ENCODE data around the gene ARFGEF3. TPM values are rescaled to one million over a fixed set of nuclear protein-coding genes. Genes with fewer than 3 reads are reported as not detected.
"Not testable (repeated sequence)": the region's sequence is repeated elsewhere in the genome, so short reads cannot be mapped to it uniquely, and the experiment has no call there.

ARFGEF3 gene
- total RNA-seq, 6 experiments from 2014 or later: 0.06 to 0.19 (median 0.08) TPM

GRCh38 chr6:138117376-138117914 lies 44.3 kb upstream of the ARFGEF3 start:
- TF ChIP-seq, protein P1, sequence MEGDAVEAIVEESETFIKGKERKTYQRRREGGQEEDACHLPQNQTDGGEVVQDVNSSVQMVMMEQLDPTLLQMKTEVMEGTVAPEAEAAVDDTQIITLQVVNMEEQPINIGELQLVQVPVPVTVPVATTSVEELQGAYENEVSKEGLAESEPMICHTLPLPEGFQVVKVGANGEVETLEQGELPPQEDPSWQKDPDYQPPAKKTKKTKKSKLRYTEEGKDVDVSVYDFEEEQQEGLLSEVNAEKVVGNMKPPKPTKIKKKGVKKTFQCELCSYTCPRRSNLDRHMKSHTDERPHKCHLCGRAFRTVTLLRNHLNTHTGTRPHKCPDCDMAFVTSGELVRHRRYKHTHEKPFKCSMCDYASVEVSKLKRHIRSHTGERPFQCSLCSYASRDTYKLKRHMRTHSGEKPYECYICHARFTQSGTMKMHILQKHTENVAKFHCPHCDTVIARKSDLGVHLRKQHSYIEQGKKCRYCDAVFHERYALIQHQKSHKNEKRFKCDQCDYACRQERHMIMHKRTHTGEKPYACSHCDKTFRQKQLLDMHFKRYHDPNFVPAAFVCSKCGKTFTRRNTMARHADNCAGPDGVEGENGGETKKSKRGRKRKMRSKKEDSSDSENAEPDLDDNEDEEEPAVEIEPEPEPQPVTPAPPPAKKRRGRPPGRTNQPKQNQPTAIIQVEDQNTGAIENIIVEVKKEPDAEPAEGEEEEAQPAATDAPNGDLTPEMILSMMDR (IDR thresholded peaks at IDR 0.05): no peak
- H3K4me1 Mint-ChIP-seq (ENCODE audit: low read depth): no peaks in the 10 kb centered on the region
- DNase-seq: no peak
- no peak overlapping the region for H3K27ac Mint-ChIP-seq
- H3K9me3 Mint-ChIP-seq: no peaks in the 10 kb centered on the region
- H3K36me3 Mint-ChIP-seq (ENCODE audit: low read depth): no peaks in the 10 kb centered on the region
- peaks cover 23% of the 10 kb centered on the region for H3K27me3 Mint-ChIP-seq (ENCODE audit: insufficient read depth)
- H3K4me3 Mint-ChIP-seq: no peak overlapping the region

DNA sequence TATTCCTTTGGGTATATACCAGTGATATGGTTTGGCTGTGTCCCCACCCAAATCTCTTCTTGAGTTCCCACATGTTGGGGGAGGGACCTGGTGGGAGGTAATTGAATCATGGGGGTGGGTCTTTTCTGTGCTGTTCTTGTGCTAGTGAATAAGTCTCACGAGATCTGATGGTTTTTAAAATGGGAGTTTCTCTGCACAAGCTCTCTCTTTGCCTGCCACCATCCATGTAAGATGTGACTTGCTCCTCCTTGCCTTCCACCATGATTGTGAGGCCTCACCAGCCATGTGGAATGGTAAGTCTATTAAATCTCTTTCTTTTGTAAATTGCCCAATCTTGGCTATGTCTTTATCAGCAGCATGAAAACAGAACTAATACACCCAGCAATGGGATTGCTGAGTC lies 42.5 kb upstream of the ARFGEF3 start:
- peaks cover 23% of the 10 kb centered on the region for H3K27me3 Mint-ChIP-seq (ENCODE audit: insufficient read depth)
- DNase-seq; H3K9me3 Mint-ChIP-seq; H3K27ac Mint-ChIP-seq; H3K4me3 Mint-ChIP-seq; H3K36me3 Mint-ChIP-seq (ENCODE audit: low read depth); H3K4me1 Mint-ChIP-seq (ENCODE audit: low read depth): not testable (repeated sequence)

GRCh38 chr6:138119976-138120375 lies 41.8 kb upstream of the ARFGEF3 start:
- no peaks in the 10 kb centered on the region for H3K36me3 Mint-ChIP-seq (ENCODE audit: low read depth)
- peaks cover 22% of the 10 kb centered on the region for H3K27me3 Mint-ChIP-seq (ENCODE audit: insufficient read depth)
- H3K4me1 Mint-ChIP-seq (ENCODE audit: low read depth): no peaks in the 10 kb centered on the region
- TF ChIP-seq, protein P1 (IDR thresholded peaks at IDR 0.05): no peak
- no peaks in the 10 kb centered on the region for H3K9me3 Mint-ChIP-seq
- H3K4me3 Mint-ChIP-seq: no peak overlapping the region
- DNase-seq: no peak
- H3K27ac Mint-ChIP-seq: no peak overlapping the region

DNA sequence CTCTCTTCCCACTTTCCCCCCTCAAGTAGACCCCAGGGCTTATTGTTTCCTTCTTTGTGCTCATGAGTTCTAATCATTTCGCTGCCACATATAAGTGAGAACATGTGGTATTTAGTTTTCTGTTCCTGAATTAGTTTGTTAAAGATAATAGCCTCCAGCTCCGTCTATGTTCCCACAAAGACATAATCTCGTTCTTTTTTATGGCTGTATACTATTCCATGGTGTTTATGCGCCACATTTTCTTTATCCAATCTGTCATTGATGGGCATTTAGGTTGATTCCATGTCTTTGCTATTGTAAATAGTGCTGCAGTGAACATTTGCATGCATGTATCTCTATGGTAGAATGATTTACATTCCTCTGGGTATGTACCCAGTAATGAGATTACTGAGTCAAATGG lies 37.6 kb upstream of the ARFGEF3 start:
- DNase-seq: no peak
- Mint-ChIP-seq H3K27me3 (ENCODE audit: insufficient read depth) (peaks cover 25% of the 10 kb centered on the region), H3K36me3 (ENCODE audit: low read depth) (no peaks in the 10 kb centered on the region), H3K4me3 (no peak overlapping the region), H3K27ac (no peak overlapping the region), H3K9me3 (no peaks in the 10 kb centered on the region), H3K4me1 (ENCODE audit: low read depth) (no peaks in the 10 kb centered on the region)
- TF ChIP-seq, protein P1 (IDR thresholded peaks at IDR 0.05): no peak

DNA sequence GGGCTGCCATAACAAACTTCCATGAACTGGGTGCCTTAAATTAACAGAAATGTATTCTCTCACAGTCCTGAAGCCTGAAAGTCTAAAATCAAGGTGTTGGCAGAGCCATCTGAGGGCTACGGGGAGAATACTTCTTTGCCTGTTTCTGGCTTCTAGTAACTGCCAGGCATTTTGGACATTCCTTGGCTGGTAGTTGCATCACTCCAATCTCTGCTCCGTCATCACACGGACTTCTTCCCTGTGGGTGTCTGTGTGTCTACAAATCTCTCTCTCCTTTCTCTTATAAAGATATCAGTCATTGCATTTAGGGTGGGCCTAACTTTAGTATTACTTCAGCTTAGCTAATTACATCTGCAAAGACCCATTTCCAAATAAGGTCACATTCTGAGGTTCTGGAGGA lies 33.6 kb upstream of the ARFGEF3 start:
- TF ChIP-seq, protein P1 (IDR thresholded peaks at IDR 0.05): no peak
- Mint-ChIP-seq H3K9me3 (no peaks in the 10 kb centered on the region), H3K4me3 (no peak overlapping the region), H3K27me3 (ENCODE audit: insufficient read depth) (peaks cover 17% of the 10 kb centered on the region), H3K4me1 (ENCODE audit: low read depth) (no peaks in the 10 kb centered on the region), H3K27ac (no peak overlapping the region), H3K36me3 (ENCODE audit: low read depth) (no peaks in the 10 kb centered on the region)
- no peak for DNase-seq

DNA sequence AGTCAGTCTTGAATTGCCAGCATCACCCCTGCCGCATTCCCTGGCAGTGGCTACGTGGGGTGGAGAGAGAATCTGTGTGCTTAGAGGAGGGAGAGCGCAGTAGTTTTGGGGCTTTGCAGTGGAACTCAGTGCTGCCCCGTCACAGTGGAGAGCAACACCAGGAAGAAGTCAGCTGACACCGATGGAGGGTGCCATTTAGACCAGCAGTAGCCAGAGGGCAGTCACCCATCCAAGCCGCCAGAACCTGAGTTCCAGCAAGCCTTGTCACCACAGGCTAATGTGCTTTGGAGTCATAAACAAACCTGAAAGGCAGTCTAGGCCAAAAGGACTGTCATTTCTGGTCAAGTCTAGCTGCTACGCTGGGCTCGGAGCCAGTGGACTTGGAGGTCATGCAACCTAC lies 32.5 kb upstream of the ARFGEF3 start:
- Mint-ChIP-seq H3K27ac (no peak overlapping the region), H3K4me3 (no peak overlapping the region), H3K36me3 (ENCODE audit: low read depth) (no peaks in the 10 kb centered on the region), H3K4me1 (ENCODE audit: low read depth) (no peaks in the 10 kb centered on the region), H3K27me3 (ENCODE audit: insufficient read depth) (peaks cover 14% of the 10 kb centered on the region), H3K9me3 (no peaks in the 10 kb centered on the region)
- no peak for DNase-seq
- TF ChIP-seq, protein P1 (IDR thresholded peaks at IDR 0.05): no peak
